ENCODE measurements around the gene ACIN1. TPM values are rescaled to one million over a fixed set of nuclear protein-coding genes. Genes with fewer than 3 reads are reported as not detected.
A peak's percentile ranks its signal among the peaks of the same experiment; 100 is the strongest.

The ACIN1 gene
- total and polyA plus RNA-seq, 2 of the 13 experiments (the other 11 are each of a cell fraction or from before 2014, with no cell fraction given) = 165 to 183 TPM

GRCh38 chr14:23094666-23095195 lies at the start of gene ACIN1 (continued):
- no peak for TF ChIP-seq BRF2 (CRISPR knock-in tag; IDR thresholded peaks at IDR 0.05)
- peak; percentile 88 for TF ChIP-seq ZNF609 (CRISPR knock-in tag; IDR thresholded peaks at IDR 0.05; ENCODE audit: borderline replicate concordance)
- peak; percentile 98 for TF ChIP-seq POLR2G (IDR thresholded peaks at IDR 0.05; ENCODE audit: low read depth, low read length)
- TF ChIP-seq ZNF816 (CRISPR knock-in tag; IDR thresholded peaks at IDR 0.05; ENCODE audit: borderline replicate concordance) = peak; percentile 62; the same call in 1 of the 2 replicates
- peak; percentile 86; the same call in 1 of the 2 replicates for TF ChIP-seq ZNF512B (CRISPR knock-in tag; IDR thresholded peaks at IDR 0.05; ENCODE audit: borderline replicate concordance)
- TF ChIP-seq ARID5B (CRISPR knock-in tag; IDR thresholded peaks at IDR 0.05) = peak; percentile 78
- TF ChIP-seq TBX3 (IDR thresholded peaks at IDR 0.05; ENCODE audit: borderline replicate concordance) = peak; percentile 19; the same call in 1 of the 2 replicates
- TF ChIP-seq NR2F2 (IDR thresholded peaks at IDR 0.05; ENCODE audit: borderline replicate concordance, low read depth) = no peak
- peak; percentile 99 for TF ChIP-seq ZMAT3 (CRISPR knock-in tag; conservative IDR thresholded peaks at IDR 0.05)
- 0 out of 2 replicates have a peak, but pooled peaks have one; percentile 21 for TF ChIP-seq HHEX (CRISPR knock-in tag; IDR thresholded peaks at IDR 0.05)
- TF ChIP-seq ZBTB37 (CRISPR knock-in tag; IDR thresholded peaks at IDR 0.05) = no peak
- TF ChIP-seq YY1 (IDR thresholded peaks at IDR 0.05; ENCODE audit: insufficient read depth, insufficient replicate concordance, low read depth, low read length) = peak; percentile 98

Measured in HepG2 (cell line).